ENCODE data around the gene PHRF1.
A peak's percentile ranks its signal among the peaks of the same experiment; 100 is the strongest.

Gene PHRF1

GRCh38 chr11:563812-564578, 12.3 kb upstream of the PHRF1 start:
- no peak overlapping the region for H3K4me3 ChIP-seq (ENCODE audit: low read depth, low read length)
- peak; percentile 26 for DNase-seq (ENCODE audit: low read depth)
- TF ChIP-seq CTCF (IDR thresholded peaks at IDR 0.05; ENCODE audit: control insufficient read depth, extremely low read depth, insufficient read depth), result no peak

- no peak for DNase-seq (ENCODE audit: low read depth)
- H3K4me3 ChIP-seq (ENCODE audit: low read depth, low read length), result no peak overlapping the region
- no peak for TF ChIP-seq CTCF (IDR thresholded peaks at IDR 0.05; ENCODE audit: control insufficient read depth, extremely low read depth, insufficient read depth)
Observed at GRCh38 chr11:565921-566509, 10.3 kb upstream of the PHRF1 start.

GRCh38 chr11:567011-567628, 9.2 kb upstream of the PHRF1 start:
- no peak for TF ChIP-seq CTCF (IDR thresholded peaks at IDR 0.05; ENCODE audit: control insufficient read depth, extremely low read depth, insufficient read depth)
- DNase-seq (ENCODE audit: low read depth), result no peak
- peak overlapping the region; percentile 64 for H3K4me3 ChIP-seq (ENCODE audit: low read depth, low read length)

- DNase-seq (ENCODE audit: low read depth), result no peak
- TF ChIP-seq CTCF (IDR thresholded peaks at IDR 0.05; ENCODE audit: control insufficient read depth, extremely low read depth, insufficient read depth), result no peak
- peak overlapping the region; percentile 64 for H3K4me3 ChIP-seq (ENCODE audit: low read depth, low read length)
Observed at GRCh38 chr11:567629-568292, 8.5 kb upstream of the PHRF1 start.

GRCh38 chr11:568306-569157, 7.7 kb upstream of the PHRF1 start:
- H3K4me3 ChIP-seq (ENCODE audit: low read depth, low read length), result peak overlapping the region; percentile 75
- TF ChIP-seq CTCF (IDR thresholded peaks at IDR 0.05; ENCODE audit: control insufficient read depth, extremely low read depth, insufficient read depth), result no peak
- peak; percentile 70 for DNase-seq (ENCODE audit: low read depth)

GRCh38 chr11:569158-569885, 6.9 kb upstream of the PHRF1 start:
- H3K4me3 ChIP-seq (ENCODE audit: low read depth, low read length), result peak overlapping the region; percentile 75
- no peak for TF ChIP-seq CTCF (IDR thresholded peaks at IDR 0.05; ENCODE audit: control insufficient read depth, extremely low read depth, insufficient read depth)
- no peak for DNase-seq (ENCODE audit: low read depth)
